ENCODE results near the gene DNAJC2.
"Not testable (repeated sequence)": the region's sequence is repeated elsewhere in the genome, so short reads cannot be mapped to it uniquely, and the experiment has no call there.

DNAJC2 gene

DNA sequence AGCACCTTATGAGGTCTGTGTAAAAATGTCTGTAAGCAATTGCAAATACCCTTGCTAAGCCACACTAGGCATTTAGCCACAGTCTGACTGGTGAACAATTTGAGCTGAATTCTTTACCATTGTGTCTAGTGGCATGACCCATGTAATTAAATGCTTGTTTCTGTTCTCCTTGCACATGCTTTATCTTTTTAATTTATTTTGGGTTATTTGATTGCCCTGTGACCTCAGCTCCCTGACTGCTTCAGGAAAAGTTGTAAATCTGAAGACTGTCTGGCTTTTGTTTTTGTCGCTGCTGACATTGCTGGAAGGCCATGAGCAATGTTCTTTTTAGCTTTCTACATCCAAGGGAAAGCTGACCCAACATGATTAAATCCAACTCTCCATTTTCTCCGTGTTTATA lies 78.3 kb downstream of the DNAJC2 start:
- DNase-seq (ENCODE audit: low read depth), result not testable (repeated sequence)

DNA sequence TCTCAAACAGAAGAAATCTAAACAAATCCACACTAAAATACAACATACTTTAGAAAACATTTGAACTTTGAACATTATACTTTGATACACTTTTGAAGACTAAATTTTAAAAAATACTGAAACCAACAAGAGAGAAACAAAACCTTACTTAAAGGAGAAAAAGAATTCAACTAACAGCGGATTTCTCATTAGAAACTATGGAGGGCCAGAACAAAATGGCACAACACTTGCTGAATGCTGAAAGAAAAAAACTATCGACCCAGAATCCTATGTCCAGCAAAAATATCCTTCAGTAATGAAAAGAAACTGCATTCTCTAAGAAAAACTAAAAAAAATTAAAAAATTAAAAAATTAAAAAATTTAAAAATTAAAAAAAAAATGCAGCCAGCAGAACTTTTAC lies 80.5 kb downstream of the DNAJC2 start:
- DNase-seq (ENCODE audit: low read depth), result not testable (repeated sequence)

Data from iris pigment epithelial cell (primary cell).